ENCODE results near the gene DIP2C.

DNA sequence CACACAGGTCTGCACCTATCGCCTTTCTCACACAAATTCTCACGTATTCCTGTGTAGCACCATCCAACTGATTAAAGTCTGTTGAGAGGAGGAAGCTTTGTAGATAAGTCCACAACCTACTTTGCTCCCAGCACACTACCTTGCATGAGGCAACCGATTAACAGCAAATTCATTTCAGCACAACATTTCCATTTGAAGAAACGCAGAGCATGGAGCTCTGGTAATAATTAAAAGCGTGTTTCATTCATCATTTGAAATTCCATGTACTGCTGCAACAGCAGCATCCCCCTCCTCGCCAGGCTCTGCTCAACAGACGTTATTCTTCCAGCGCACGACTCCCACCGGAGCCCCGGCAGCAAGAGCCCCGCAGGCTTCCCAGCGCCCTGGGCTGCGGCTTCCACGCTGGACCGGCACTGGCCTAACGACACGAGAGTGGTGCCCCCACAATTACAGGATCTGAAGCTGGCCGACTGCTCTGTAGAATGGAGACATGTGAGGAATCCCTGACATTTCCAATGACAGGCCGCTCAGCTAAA, 118.8 kb downstream of the DIP2C start:
- TF ChIP-seq, protein P1, sequence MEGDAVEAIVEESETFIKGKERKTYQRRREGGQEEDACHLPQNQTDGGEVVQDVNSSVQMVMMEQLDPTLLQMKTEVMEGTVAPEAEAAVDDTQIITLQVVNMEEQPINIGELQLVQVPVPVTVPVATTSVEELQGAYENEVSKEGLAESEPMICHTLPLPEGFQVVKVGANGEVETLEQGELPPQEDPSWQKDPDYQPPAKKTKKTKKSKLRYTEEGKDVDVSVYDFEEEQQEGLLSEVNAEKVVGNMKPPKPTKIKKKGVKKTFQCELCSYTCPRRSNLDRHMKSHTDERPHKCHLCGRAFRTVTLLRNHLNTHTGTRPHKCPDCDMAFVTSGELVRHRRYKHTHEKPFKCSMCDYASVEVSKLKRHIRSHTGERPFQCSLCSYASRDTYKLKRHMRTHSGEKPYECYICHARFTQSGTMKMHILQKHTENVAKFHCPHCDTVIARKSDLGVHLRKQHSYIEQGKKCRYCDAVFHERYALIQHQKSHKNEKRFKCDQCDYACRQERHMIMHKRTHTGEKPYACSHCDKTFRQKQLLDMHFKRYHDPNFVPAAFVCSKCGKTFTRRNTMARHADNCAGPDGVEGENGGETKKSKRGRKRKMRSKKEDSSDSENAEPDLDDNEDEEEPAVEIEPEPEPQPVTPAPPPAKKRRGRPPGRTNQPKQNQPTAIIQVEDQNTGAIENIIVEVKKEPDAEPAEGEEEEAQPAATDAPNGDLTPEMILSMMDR (IDR thresholded peaks at IDR 0.05) = no peak
- TF ChIP-seq EZH2 (IDR thresholded peaks at IDR 0.05; ENCODE audit: borderline replicate concordance, insufficient read depth, low read depth, low read length, poor library complexity, severe bottlenecking) = no peak
